Jurkat, Clone E6-1 (cell line): ENCODE data around the gene EVPLL. TPM values are rescaled to one million over a fixed set of nuclear protein-coding genes. Genes with fewer than 3 reads are reported as not detected.
"Not testable (repeated sequence)": the region's sequence is repeated elsewhere in the genome, so short reads cannot be mapped to it uniquely, and the experiment has no call there.

Experiments
- DNase-seq: peaks from one replicate; pipeline ENCODE4 v3.0.0-alpha.2; 2011; ENCODE audit warnings: low read depth, low spot score
- H3K4me3 ChIP-seq: 2 replicates; pipeline ENCODE4 v1.5.1; 2011; ENCODE audit warnings: mild to moderate bottlenecking, low read length, control low read depth, moderate library complexity
- polyA plus RNA-seq: library from polyadenylated mRNA; unstranded; fragments of >200 nt; gene quantifications from one replicate; pipeline ENCODE4 v1.2.1, GENCODE V29; 2012; ENCODE audit warnings: missing spikeins; ENCODE audit not compliant: insufficient read length, insufficient read depth

Gene EVPLL
- 2.9 TPM for polyA plus RNA-seq

- no peak within 1 kb of the TSS for H3K4me3 ChIP-seq
- no peak for DNase-seq
Observed at GRCh38 chr17:18377437-18378204, at the start of gene EVPLL. Gene EVPLL, plus strand, starts transcription at chr17:18377778. Its CDS starts 3,160 bp downstream, at chr17:18380938.

DNA sequence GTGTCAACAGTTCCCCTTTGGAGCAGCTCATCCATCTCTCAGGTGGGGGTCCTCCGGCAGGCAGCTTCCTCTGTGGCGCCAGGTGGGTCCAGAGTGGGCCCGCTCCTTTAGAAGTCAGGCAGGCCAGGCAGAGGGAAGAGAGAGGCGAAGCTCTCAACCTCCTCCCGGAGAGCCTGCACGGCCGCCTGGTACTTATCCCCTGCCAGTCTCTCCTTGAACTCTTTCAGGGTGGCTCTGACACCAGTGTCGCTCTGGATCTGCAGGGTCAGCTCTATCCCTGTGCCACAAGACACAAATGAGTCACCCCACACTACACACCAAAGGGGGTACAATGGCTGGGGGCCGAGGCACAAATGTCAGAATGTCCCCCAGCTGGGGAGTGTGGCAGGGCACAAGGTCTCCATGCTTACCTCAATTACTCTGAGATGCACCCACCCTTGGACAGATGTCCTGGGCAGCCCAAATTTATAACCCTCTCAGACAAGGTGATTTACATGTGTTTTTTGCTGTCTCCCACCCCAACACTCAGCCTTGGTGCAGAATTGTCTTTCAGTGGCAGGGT, 48.9 kb upstream of the EVPLL start:
- H3K4me3 ChIP-seq, result no peak overlapping the region
- DNase-seq, result no peak

DNA sequence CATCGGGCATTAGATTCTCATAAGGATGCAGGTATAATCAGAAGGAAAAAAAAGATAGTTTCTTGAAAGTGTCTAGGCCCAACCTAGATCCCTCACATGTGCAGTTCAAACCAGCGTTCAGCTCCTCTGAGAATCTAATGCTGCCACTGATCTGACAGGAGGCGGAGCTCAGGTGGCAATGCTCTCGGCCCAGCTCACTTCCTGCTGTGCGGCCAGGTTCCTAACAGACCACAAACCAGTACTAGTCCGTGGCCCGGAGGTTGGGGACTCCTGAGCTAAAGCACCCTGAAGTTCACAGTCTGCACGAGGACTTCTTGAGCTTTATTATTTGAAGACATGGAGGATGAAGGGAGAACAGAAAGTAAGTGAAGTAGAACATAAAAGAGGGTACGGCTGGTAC, 45.7 kb upstream of the EVPLL start:
- peak; percentile 48 for DNase-seq
- no peak overlapping the region for H3K4me3 ChIP-seq

DNA sequence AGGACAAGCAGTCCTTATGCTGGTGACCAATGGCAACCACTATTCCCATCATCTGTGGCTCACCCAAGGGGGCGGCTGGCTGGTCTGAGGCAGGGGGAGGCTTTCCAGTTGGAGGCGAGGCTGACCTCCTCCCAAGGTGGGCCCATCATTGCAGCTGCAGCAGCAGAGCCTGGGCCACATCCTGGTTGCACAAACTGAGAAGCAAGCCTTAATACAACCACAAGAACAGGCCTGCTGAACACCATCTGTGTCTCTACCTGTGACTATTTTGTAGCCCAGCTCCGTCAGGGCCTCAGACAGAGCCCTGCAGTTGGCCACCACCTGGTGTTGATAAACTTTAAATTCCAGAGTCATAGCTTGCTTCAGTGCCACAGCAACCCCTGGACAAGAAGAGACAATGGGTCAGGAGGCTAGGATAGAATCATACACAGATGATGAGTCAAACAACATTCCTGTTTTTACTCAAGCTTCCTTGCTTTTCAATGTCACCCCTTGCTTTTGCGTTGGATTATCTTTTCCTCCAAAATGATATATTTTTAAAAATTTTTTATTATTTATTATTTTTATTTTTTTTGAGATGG, 44.6 kb upstream of the EVPLL start:
- DNase-seq, result peak; percentile 42
- no peak overlapping the region for H3K4me3 ChIP-seq

GRCh38 chr17:18338158-18338557, 39.4 kb upstream of the EVPLL start:
- not testable (repeated sequence) for DNase-seq, H3K4me3 ChIP-seq

DNA sequence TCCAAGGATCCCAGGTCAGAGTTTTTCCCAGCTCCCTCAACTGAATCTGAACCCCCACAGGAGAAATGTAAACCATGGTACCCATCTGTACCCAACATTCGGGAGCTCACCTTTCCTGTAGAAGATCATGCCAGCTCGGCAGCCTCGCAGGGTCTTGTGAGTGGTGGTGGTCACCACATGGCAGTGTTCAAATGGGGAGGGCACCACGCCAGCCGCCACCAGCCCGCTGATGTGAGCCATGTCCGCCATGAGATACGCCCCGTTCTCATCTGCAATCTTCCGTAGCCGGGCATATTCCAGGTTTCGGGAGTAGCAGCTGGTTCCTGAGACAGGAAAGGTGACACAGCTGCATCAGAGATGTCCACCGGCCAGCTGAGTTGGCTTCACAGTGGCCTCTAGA, 37.6 kb upstream of the EVPLL start:
- no peak for DNase-seq
- no peak overlapping the region for H3K4me3 ChIP-seq

DNA sequence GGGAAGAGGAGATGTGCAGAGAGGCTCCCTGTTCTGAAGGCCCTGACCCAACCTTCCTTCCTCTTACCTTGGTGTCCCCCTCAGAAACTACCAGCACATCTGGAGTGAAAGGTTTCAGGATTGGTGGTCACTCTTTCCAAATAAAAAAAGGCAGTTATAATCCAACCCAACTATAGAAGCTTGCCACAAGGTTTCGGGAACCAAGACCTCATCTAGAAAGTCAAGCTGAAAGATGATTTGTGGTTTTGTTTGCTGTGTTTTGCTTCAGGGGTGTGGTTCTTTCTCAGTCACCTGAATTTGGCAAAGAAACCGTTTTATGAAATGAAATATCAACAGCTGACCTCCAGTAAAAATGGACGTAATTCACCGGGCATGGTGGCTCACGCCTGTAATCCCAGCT, 33.6 kb upstream of the EVPLL start:
- no peak overlapping the region for H3K4me3 ChIP-seq
- DNase-seq, result no peak

DNA sequence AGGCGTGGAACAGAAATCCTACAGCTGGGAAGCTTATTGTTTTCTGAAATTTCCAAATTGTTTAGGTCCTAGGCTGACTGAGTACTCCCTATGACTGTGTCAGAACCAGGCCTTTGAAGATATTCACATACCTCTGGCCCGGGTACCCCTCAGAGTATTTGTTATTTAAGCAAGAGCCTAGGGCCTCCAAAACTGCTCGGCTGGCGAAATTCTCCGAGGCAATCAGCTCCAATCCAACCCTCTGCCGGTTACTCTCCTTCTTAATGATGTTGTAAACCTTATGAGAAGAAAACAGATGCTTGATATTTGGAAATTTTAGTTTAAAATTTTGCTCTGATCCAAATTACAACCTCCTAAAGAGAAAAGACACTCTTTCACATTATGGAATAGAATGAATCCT, 24.0 kb upstream of the EVPLL start:
- DNase-seq, result no peak
- no peak overlapping the region for H3K4me3 ChIP-seq

DNA sequence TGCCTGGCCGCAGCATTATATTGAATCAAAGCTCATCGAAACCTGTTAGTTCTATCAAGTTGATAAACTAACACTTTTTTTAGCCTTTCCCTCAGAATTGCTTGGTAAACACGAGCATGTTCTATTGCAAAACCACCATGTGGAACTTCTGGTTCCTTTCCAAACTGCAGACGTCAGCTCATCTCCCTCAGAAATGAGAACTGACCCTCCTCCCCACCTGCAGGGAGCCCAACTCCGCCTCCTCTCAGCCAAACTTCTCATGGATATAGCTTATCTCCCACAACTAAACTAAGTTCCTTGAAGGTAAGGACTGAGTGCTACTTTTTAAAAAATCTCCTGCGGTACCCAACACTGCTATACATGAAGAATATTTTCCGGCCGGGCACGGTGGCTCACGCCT, 21.0 kb upstream of the EVPLL start:
- H3K4me3 ChIP-seq, result no peak overlapping the region
- DNase-seq, result no peak

- H3K4me3 ChIP-seq, result no peak overlapping the region
- DNase-seq, result no peak
Observed at GRCh38 chr17:18360518-18360917, 17.1 kb upstream of the EVPLL start.

- H3K4me3 ChIP-seq, result peak overlapping the region; percentile 85
- DNase-seq, result no peak
Observed at GRCh38 chr17:18361837-18362697, 15.5 kb upstream of the EVPLL start.

GRCh38 chr17:18362698-18363100, 14.9 kb upstream of the EVPLL start:
- H3K4me3 ChIP-seq, result peak overlapping the region; percentile 85
- DNase-seq, result peak; percentile 23

GRCh38 chr17:18363101-18364049, 14.2 kb upstream of the EVPLL start, which contains the start of gene SHMT1:
Gene SHMT1, minus strand, starts transcription at chr17:18363550. Its CDS starts 7,569 bp downstream, at chr17:18355981.
- H3K4me3 ChIP-seq, result peak within 1 kb of the TSS; percentile 85
- DNase-seq, result peak; percentile 81

DNA sequence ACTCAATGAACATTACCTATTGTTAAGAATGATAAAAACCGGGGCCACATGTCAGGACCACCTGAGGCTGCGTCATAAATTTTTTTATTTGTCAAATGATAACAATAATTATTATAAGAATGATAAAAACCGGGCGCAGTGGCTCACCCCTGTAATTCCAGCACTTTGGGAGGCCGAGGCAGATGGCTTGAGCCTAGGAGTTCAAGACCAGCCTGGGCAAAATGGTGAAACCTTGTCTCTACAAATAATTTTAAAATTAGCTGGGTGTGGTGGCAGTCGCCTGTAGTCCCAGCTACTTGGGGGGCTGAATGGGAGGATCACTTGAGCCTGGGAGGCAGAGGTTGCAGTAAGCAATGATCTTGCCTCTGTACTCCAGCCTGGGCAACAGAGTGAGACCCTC, 13.4 kb upstream of the EVPLL start:
- no peak for DNase-seq
- no peak overlapping the region; the same call in 1 of the 2 replicates for H3K4me3 ChIP-seq

GRCh38 chr17:18368946-18369345, 8.6 kb upstream of the EVPLL start:
- no peak for DNase-seq
- no peak overlapping the region for H3K4me3 ChIP-seq

DNA sequence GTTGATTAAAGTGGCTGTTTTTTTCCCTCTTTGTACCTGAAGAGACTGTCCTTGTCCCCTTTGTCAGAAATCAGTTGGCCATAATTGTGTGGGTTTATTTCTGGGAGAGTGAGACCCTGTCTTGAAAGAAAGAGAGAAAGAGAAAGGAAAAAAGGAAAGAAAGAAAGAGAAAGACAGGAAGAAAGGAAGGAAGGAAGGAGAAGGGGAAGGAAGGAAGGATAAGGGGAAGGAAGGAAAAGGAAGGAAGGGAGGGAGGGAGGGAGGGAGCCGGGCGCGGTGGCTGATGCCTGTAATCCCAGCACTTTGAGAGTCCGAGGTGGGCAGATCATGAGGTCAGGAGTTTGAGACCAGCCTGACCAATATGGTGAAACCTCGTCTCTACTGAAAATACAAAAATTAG, 6.8 kb upstream of the EVPLL start:
- no peak overlapping the region for H3K4me3 ChIP-seq
- no peak for DNase-seq

GRCh38 chr17:18371455-18371854, 6.1 kb upstream of the EVPLL start:
- H3K4me3 ChIP-seq, result no peak overlapping the region
- no peak for DNase-seq

- not testable (repeated sequence) for DNase-seq
Observed at GRCh38 chr17:18373181-18373580, 4.4 kb upstream of the EVPLL start.

More at GRCh38 chr17:18373181-18373580, 4.4 kb upstream of the EVPLL start:
- not testable (repeated sequence) for H3K4me3 ChIP-seq
